A673 (cell line): ENCODE data around the gene DCLK1. TPM values are rescaled to one million over a fixed set of nuclear protein-coding genes. Genes with fewer than 3 reads are reported as not detected.

Source experiments
- BruUV-seq: library from RNA; stranded (reverse); fragments of 400-500 nt; replicated peaks from 2 replicates; lab custom pipeline; 2021; lab: Mats Ljungman, UMichigan
- CTCF ChIA-PET: fragments of 300-600 bp; sonication (Branson Sonifier 250); formaldehyde crosslinking; loops from one replicate; lab custom pipeline; 2022; ENCODE audit warnings: antibody characterized with exemption; lab: Charles Lee
- POLR2A ChIA-PET: fragments of 300-600 bp; sonication (Branson Sonifier 250); formaldehyde crosslinking; loops from one replicate; lab custom pipeline; 2022; ENCODE audit warnings: antibody characterized with exemption; ENCODE audit not compliant: low non-redundant PET; lab: Charles Lee
- DNase-seq: peaks from one replicate; pipeline ENCODE4 v3.0.0-alpha.2; 2015; ENCODE audit warnings: low spot score
- H3K27ac ChIP-seq: fragments of 200-600 bp; sonication (generic); 2 replicates; pipeline ENCODE4 v1.5.1; 2016; ENCODE audit warnings: mixed run types, low read depth, mild to moderate bottlenecking, mixed read lengths, antibody characterized with exemption, low read length; ENCODE audit not compliant: poor library complexity, severe bottlenecking
- H3K27me3 ChIP-seq: fragments of 200-600 bp; sonication (generic); replicated peaks from 2 replicates; pipeline ENCODE4 v1.6.1; 2017; ENCODE audit warnings: mixed run types, low read depth, mild to moderate bottlenecking, mixed read lengths, antibody characterized with exemption, low read length; ENCODE audit not compliant: insufficient read depth, poor library complexity
- H3K36me3 ChIP-seq: fragments of 200-600 bp; sonication (generic); 2 replicates; pipeline ENCODE4 v1.6.1; 2016; ENCODE audit warnings: mixed run types, mild to moderate bottlenecking, mixed read lengths, antibody characterized with exemption, low read length; ENCODE audit not compliant: insufficient read depth, poor library complexity, severe bottlenecking
- H3K4me1 ChIP-seq: fragments of 200-600 bp; sonication (generic); 2 replicates; pipeline ENCODE4 v1.6.1; 2017; ENCODE audit warnings: mixed run types, mild to moderate bottlenecking, mixed read lengths, antibody characterized with exemption, low read length; ENCODE audit not compliant: insufficient read depth, poor library complexity, severe bottlenecking
- H3K4me3 ChIP-seq: fragments of 200-600 bp; sonication (generic); 2 replicates; pipeline ENCODE4 v1.5.1; 2016; ENCODE audit warnings: low read depth, mixed run types, mild to moderate bottlenecking, mixed read lengths, low read length; ENCODE audit not compliant: poor library complexity, severe bottlenecking
- H3K9me3 ChIP-seq: fragments of 200-600 bp; sonication (generic); 2 replicates; pipeline ENCODE4 v1.6.1; 2016; ENCODE audit warnings: mixed run types, low read depth, mild to moderate bottlenecking, mixed read lengths, antibody characterized with exemption, low read length; ENCODE audit not compliant: poor library complexity, severe bottlenecking
- EZH2 ChIP-seq: fragments of 200-600 bp; sonication (generic); IDR thresholded peaks from 2 replicates; pipeline ENCODE4 v1.6.1; 2017; ENCODE audit warnings: borderline replicate concordance, low read depth, mild to moderate bottlenecking, mixed read lengths, antibody characterized with exemption, low read length; ENCODE audit not compliant: poor library complexity, severe bottlenecking
- intact Hi-C: fragments of 100-400 bp; cut with micrococcal nuclease; formaldehyde crosslinking; loops from one replicate; pipeline ENCODE4 v1.10.0; 2022; ENCODE audit not compliant: unreplicated experiment
- total RNA-seq: library from RNA; stranded (reverse); gene quantifications from 2 replicates; pipeline ENCODE4 v1.2.3, GENCODE V29; 2021
- TF ChIP-seq, protein P1 (sequence below): fragments of 300-800, 200-600 bp; sonication (generic); conservative IDR thresholded peaks from 2 replicates; pipeline ENCODE4 v1.5.1; 2017; ENCODE audit warnings: low read depth, mild to moderate bottlenecking, antibody characterized with exemption, low read length, moderate library complexity, mixed read lengths

Gene DCLK1
- total RNA-seq, 1 experiment from 2014 or later = 11.2 TPM

DNA sequence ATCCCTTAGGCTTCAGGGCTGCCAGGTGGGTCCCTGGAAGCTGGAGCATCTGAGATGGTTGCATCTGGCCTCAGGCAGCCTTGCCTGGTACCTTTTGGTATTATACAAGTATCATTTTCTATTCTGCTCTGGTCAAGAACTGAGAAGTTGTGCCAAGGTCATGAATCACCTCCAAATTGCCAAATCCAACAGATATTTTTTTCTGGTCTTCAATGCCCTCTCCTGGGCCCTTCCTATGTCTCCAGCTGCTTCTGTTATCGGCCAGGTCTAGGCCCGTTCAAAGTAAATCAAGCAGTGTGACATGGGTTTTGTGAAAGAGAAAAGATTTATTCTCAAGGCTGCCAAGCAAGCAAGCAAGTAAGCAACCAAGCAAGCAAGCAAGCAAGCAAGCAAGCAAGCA is 383.6 kb downstream of the DCLK1 start:
- POLR2A ChIA-PET = no interaction called here

DNA sequence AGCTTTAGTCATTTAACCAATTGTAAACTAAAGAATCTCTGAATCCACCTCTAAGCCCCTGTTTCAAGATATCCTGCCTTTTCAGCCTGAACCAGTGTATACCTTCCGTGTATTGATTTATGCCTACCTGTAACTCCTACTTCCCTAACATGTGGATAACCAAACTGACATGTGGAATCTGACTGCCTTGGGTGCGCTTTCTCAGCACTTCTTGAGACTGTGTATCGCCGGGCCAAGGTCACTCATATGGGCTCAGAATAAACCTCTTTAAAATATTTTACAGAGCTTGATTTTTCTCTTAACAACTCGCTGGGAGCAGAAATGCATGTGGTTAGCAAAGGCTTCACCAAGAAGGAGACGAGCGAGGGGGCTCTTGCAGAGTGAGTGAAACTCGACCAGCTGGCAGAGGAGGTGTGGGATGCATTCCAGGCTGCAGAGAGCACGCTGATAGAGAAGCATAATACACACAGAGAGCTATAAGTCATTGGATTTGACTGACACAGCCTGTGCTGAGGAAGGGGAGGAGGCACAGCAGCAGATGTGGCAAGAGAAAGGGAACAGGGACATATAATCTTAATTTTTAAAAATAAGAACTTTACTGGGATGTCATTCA is 386.5 kb downstream of the DCLK1 start:
- DNase-seq = no peak
- BruUV-seq = no TSS peak

More for the DNA sequence above, 383.6 kb downstream of the DCLK1 start:
- DNase-seq = no peak
- intact Hi-C loops = no loop called here
- no TSS peak for BruUV-seq
- Histone ChIP-seq H3K4me3 (no peak overlapping the region), H3K9me3 (peaks cover 7% of the 10 kb centered on the region), H3K27ac (no peak overlapping the region), H3K4me1 (no peaks in the 10 kb centered on the region), H3K27me3 (no peaks in the 10 kb centered on the region), H3K36me3 (no peaks in the 10 kb centered on the region)
- no peak for TF ChIP-seq EZH2
- TF ChIP-seq, protein P1, sequence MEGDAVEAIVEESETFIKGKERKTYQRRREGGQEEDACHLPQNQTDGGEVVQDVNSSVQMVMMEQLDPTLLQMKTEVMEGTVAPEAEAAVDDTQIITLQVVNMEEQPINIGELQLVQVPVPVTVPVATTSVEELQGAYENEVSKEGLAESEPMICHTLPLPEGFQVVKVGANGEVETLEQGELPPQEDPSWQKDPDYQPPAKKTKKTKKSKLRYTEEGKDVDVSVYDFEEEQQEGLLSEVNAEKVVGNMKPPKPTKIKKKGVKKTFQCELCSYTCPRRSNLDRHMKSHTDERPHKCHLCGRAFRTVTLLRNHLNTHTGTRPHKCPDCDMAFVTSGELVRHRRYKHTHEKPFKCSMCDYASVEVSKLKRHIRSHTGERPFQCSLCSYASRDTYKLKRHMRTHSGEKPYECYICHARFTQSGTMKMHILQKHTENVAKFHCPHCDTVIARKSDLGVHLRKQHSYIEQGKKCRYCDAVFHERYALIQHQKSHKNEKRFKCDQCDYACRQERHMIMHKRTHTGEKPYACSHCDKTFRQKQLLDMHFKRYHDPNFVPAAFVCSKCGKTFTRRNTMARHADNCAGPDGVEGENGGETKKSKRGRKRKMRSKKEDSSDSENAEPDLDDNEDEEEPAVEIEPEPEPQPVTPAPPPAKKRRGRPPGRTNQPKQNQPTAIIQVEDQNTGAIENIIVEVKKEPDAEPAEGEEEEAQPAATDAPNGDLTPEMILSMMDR = no peak
- CTCF ChIA-PET = no interaction called here

DNA sequence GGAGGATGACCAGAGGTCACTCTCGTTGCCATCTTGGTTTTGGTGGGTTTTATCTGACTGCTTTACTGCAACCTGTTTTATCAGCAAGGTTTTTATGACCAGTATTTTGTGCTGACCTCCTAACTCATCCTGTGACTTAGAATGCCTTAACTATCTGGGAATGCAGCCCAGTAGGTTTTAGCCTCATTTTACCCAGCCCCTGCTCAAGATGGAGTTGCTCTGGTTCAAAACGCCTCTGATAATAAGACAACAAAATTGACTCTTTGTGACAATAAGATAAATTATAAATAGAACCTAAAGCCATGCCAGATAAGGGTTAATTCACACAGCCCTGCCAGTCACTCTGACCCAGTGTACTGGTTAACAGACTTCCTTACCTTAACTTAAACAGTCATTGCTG is 387.0 kb downstream of the DCLK1 start:
- Histone ChIP-seq H3K36me3 (no peaks in the 10 kb centered on the region), H3K27ac (no peak overlapping the region), H3K9me3 (no peaks in the 10 kb centered on the region), H3K4me3 (no peak overlapping the region), H3K27me3 (no peaks in the 10 kb centered on the region), H3K4me1 (no peaks in the 10 kb centered on the region)
- TF ChIP-seq EZH2 = no peak
- TF ChIP-seq, protein P1 = no peak
- POLR2A ChIA-PET = no interaction called here
- CTCF ChIA-PET = no interaction called here
- intact Hi-C loops = no loop called here
- no peak for DNase-seq
- no TSS peak for BruUV-seq

More for the DNA sequence above, 386.5 kb downstream of the DCLK1 start:
- intact Hi-C loops = no loop called here
- no peak overlapping the region for H3K27ac ChIP-seq
- ChIA-PET POLR2A (no interaction called here), CTCF (no interaction called here)
- H3K36me3 ChIP-seq = no peaks in the 10 kb centered on the region
- H3K27me3 ChIP-seq = no peaks in the 10 kb centered on the region
- no peak overlapping the region for H3K4me3 ChIP-seq
- H3K4me1 ChIP-seq = no peaks in the 10 kb centered on the region
- H3K9me3 ChIP-seq = peaks cover 1% of the 10 kb centered on the region
- no peak for TF ChIP-seq EZH2
- TF ChIP-seq, protein P1 = no peak
